ENCODE measurements around the gene PACSIN3. TPM values are rescaled to one million over a fixed set of nuclear protein-coding genes. Genes with fewer than 3 reads are reported as not detected.

Gene PACSIN3
- total RNA-seq, 1 donor from 2014 or later: 97.1 TPM

- no peak overlapping the region for H3K4me3 ChIP-seq (ENCODE audit: low read depth, low read length)
- TF ChIP-seq CTCF (IDR thresholded peaks at IDR 0.05; ENCODE audit: insufficient read depth, low read length, severe bottlenecking): no peak
- DNase-seq (ENCODE audit: low read depth): no peak
- peaks cover 17% of the 10 kb centered on the region for H3K36me3 ChIP-seq (ENCODE audit: control insufficient read depth, insufficient read depth, low read length)
- H3K27me3 ChIP-seq (ENCODE audit: control insufficient read depth, insufficient read depth, low read length): no peaks in the 10 kb centered on the region
- FAIRE-seq: no peak
Measured at GRCh38 chr11:47183969-47184368, 2.3 kb downstream of the PACSIN3 start.

- H3K36me3 ChIP-seq (ENCODE audit: control insufficient read depth, insufficient read depth, low read length): peaks cover 17% of the 10 kb centered on the region
- TF ChIP-seq CTCF (IDR thresholded peaks at IDR 0.05; ENCODE audit: insufficient read depth, low read length, severe bottlenecking): no peak
- H3K27me3 ChIP-seq (ENCODE audit: control insufficient read depth, insufficient read depth, low read length): no peaks in the 10 kb centered on the region
- no peak overlapping the region for H3K4me3 ChIP-seq (ENCODE audit: low read depth, low read length)
- DNase-seq (ENCODE audit: low read depth) (no peak), FAIRE-seq (no peak)
Measured at GRCh38 chr11:47183031-47183856, 3.0 kb downstream of the PACSIN3 start.

- DNase-seq (ENCODE audit: low read depth) (no peak), FAIRE-seq (no peak)
- no peak for TF ChIP-seq CTCF (IDR thresholded peaks at IDR 0.05; ENCODE audit: insufficient read depth, low read length, severe bottlenecking)
- Histone ChIP-seq H3K36me3 (ENCODE audit: control insufficient read depth, insufficient read depth, low read length) (peaks cover 18% of the 10 kb centered on the region), H3K27me3 (ENCODE audit: control insufficient read depth, insufficient read depth, low read length) (no peaks in the 10 kb centered on the region), H3K4me3 (ENCODE audit: low read depth, low read length) (no peak overlapping the region)
Measured at GRCh38 chr11:47182380-47182779, 3.9 kb downstream of the PACSIN3 start.

GRCh38 chr11:47181271-47181670 is 5.0 kb downstream of the PACSIN3 start:
- FAIRE-seq: no peak
- Histone ChIP-seq H3K36me3 (ENCODE audit: control insufficient read depth, insufficient read depth, low read length) (peaks cover 18% of the 10 kb centered on the region), H3K4me3 (ENCODE audit: low read depth, low read length) (no peak overlapping the region), H3K27me3 (ENCODE audit: control insufficient read depth, insufficient read depth, low read length) (no peaks in the 10 kb centered on the region)
- DNase-seq (ENCODE audit: low read depth): no peak
- no peak for TF ChIP-seq CTCF (IDR thresholded peaks at IDR 0.05; ENCODE audit: insufficient read depth, low read length, severe bottlenecking)

- FAIRE-seq: no peak
- Histone ChIP-seq H3K4me3 (ENCODE audit: low read depth, low read length) (no peak overlapping the region), H3K27me3 (ENCODE audit: control insufficient read depth, insufficient read depth, low read length) (no peaks in the 10 kb centered on the region), H3K36me3 (ENCODE audit: control insufficient read depth, insufficient read depth, low read length) (peaks cover 18% of the 10 kb centered on the region)
- DNase-seq (ENCODE audit: low read depth): no peak
- no peak for TF ChIP-seq CTCF (IDR thresholded peaks at IDR 0.05; ENCODE audit: insufficient read depth, low read length, severe bottlenecking)
Measured at GRCh38 chr11:47180006-47180787, 6.0 kb downstream of the PACSIN3 start.

Data from bronchial epithelial cell (primary cell).